Uterus (tissue), 4 donors: ENCODE results near the gene C9orf152. TPM values are rescaled to one million over a fixed set of nuclear protein-coding genes. Genes with fewer than 3 reads are reported as not detected.

Experiments used
- DNase-seq, 2 donors: peaks; one replicate each; pipeline ENCODE4 v3.0.0-alpha.2; 2019 to 2020
- H3K27ac ChIP-seq, 2 donors: fragments of 200-600 bp; sonication (generic); 1 replicate in 1 of 2; 2 replicates in 1 of 2; pipeline ENCODE4 v1.5.1; 2016 to 2018
- H3K27me3 ChIP-seq, 2 donors: fragments of 200-600 bp; sonication (generic); one replicate each; pipeline ENCODE4 v1.5.1; 2018 to 2019; ENCODE audit warnings: control low read depth in 1 of 2
- H3K36me3 ChIP-seq, 2 donors: fragments of 200-600 bp; sonication (generic); one replicate each; pipeline ENCODE4 v1.5.1; 2019; ENCODE audit warnings: control low read depth in 1 of 2
- H3K4me1 ChIP-seq, 2 donors: fragments of 200-600 bp; sonication (generic); one replicate each; pipeline ENCODE4 v1.5.1; 2018 to 2019; ENCODE audit warnings: control low read depth in 1 of 2
- H3K4me3 ChIP-seq, 2 donors: fragments of 200-600 bp; sonication (generic); 1 replicate in 1 of 2; 2 replicates in 1 of 2; pipeline ENCODE4 v1.5.1; 2018 to 2019; ENCODE audit warnings: mild to moderate bottlenecking in 1 of 2
- H3K9me3 ChIP-seq, 2 donors: fragments of 200-600 bp; sonication (generic); one replicate each; pipeline ENCODE4 v1.5.1; 2019; ENCODE audit warnings: control low read depth in 1 of 2
- POLR2A ChIP-seq, 2 donors: fragments of 450-650 bp; IDR thresholded peaks; one replicate each; pipeline ENCODE4 v1.6.1; 2016; ENCODE audit warnings: antibody characterized with exemption in 2 of 2, mild to moderate bottlenecking in 1 of 2, moderate library complexity in 1 of 2
- intact Hi-C: fragments of 100-400 bp; cut with DNase I; formaldehyde crosslinking; loops from one replicate; pipeline ENCODE4 v1.15.1; 2023; ENCODE audit warnings: low total_unique reads
- total RNA-seq, 4 donors: library from RNA; depleted of rRNA in 3 of 4; stranded (reverse); fragments of >200 nt in 3 of 4; gene quantifications; one replicate each; pipeline versions ENCODE4 v1.1.0 to v1.2.4, GENCODE V29; 2014 to 2023
- TF ChIP-seq, protein P1 (sequence below), 4 experiments: fragments of 200-600 bp in 2 of 4; fragments of 450-650 bp in 2 of 4; sonication (generic) in 2 of 4; IDR thresholded peaks; one replicate each; pipeline ENCODE4 v1.5.1; 2016 to 2019; ENCODE audit warnings: antibody characterized with exemption in 4 of 4, mild to moderate bottlenecking in 2 of 4, moderate library complexity in 1 of 4
- donor health status: DM: yes; HTN: yes; CAD: no.

Gene C9orf152
- total RNA-seq, 4 donors from 2014 or later = 1.6 TPM; not detected in 3

DNA sequence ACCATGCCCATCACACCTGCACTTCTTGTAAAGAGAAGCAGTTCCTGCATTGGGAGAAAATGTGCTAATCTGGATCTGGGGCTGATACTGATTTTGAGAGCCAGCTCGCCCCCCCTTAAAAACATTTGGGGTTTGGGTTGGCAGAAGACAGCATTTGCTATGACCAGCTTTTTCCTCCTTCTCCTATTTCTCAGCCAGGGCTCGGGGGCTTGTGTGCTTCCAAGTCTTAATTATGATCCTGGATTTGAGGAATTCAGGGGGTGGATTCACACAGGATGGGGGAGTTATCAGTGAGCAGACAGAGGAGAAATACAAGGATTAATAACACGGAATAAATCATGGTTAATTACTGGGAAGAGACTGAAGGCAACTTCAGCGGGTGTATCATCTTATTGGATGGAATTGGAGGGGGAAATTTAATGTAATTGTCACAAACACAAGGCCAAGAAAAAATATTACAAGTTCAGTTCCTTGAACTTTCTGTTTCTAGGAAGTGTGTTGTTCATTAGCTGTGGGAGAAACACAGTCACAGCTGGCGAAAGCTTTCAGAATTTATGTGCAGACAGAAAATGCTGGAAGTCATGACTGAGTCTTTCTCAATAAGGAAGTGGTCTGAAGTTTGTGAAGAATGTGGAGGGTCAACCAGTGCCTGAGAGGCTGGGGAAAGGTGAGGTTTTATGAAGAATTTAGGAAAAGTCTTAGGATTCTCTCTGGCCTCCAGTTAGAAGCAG lies 15.3 kb downstream of the C9orf152 start:
- H3K4me3 ChIP-seq = no peak overlapping the region

DNA sequence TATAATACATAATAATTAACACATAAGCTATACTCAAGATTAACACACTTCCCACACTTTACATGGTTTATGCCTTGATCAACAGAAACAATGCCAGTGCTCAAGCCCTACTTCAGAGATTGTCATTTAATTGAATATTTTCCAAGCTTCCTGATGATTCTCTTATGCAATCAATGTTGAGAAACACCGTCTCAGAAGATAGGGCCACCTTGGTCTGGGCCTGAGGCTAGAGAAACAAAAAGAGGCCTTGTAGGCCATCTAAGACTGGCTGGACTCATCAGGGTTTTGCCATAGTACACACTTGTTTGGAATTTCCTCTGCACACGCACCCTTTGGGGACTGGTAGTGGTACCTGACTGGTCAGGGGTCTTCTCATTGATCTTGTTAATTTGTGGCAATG lies 16.3 kb downstream of the C9orf152 start:
- no peak for TF ChIP-seq POLR2A (IDR thresholded peaks at IDR 0.05)
- DNase-seq = no peak
- Histone ChIP-seq H3K27me3 (no peaks in the 10 kb centered on the region), H3K4me3 (no peak overlapping the region), H3K27ac (peak overlapping the region in 1 of 2 donors; percentile 81), H3K9me3 (no peaks in the 10 kb centered on the region), H3K36me3 (no peaks in the 10 kb centered on the region), H3K4me1 (no peaks in the 10 kb centered on the region)
- intact Hi-C loops = no loop called here

More for the DNA sequence above, 15.3 kb downstream of the C9orf152 start:
- H3K27me3 ChIP-seq = no peaks in the 10 kb centered on the region
- DNase-seq = peak; percentile 63 to 70
- peak overlapping the region; percentile 81 to 86 for H3K27ac ChIP-seq
- intact Hi-C loops = no loop called here
- no peaks in the 10 kb centered on the region for H3K4me1 ChIP-seq
- TF ChIP-seq, protein P1, sequence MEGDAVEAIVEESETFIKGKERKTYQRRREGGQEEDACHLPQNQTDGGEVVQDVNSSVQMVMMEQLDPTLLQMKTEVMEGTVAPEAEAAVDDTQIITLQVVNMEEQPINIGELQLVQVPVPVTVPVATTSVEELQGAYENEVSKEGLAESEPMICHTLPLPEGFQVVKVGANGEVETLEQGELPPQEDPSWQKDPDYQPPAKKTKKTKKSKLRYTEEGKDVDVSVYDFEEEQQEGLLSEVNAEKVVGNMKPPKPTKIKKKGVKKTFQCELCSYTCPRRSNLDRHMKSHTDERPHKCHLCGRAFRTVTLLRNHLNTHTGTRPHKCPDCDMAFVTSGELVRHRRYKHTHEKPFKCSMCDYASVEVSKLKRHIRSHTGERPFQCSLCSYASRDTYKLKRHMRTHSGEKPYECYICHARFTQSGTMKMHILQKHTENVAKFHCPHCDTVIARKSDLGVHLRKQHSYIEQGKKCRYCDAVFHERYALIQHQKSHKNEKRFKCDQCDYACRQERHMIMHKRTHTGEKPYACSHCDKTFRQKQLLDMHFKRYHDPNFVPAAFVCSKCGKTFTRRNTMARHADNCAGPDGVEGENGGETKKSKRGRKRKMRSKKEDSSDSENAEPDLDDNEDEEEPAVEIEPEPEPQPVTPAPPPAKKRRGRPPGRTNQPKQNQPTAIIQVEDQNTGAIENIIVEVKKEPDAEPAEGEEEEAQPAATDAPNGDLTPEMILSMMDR (IDR thresholded peaks at IDR 0.05) = no peak
- no peak for TF ChIP-seq POLR2A (IDR thresholded peaks at IDR 0.05)
- H3K9me3 ChIP-seq = no peaks in the 10 kb centered on the region
- H3K36me3 ChIP-seq = no peaks in the 10 kb centered on the region

DNA sequence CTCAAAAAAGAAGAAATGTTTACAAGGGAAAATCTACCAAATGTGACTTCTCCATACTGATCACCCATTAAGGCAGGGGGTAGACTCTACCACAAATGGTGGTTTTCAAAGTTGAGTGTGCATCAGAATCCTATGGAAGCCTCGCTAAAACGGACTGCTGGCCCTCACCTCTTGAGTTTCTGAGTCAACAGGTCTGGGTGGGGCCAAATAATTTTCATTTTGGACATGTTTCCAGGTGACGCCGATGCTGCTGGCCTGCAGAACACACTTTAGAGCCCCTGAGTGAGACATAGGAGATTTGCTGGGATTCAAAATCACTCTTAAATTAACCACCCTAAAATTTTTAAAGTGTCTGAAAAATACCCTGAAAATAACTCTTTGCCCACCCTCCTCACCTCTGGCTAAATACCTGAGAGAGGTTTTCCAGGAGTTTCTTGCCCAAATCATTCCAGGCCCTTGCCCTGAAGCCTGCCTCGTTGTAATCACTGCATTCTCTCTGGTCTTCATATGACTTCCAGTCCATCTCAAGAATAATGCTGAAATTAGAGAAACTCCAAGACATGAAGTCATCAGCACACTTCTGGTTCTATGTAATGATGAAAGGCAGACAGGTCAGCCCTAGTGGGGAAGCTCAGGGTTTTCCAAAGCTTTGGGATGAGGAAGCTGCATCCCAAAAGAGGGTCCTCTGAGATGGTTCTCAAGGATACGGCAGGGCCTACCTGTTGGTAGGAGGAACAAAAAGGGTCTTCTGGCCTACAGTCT lies 18.2 kb downstream of the C9orf152 start:
- DNase-seq = no peak
- no peak overlapping the region for H3K4me3 ChIP-seq
- no peaks in the 10 kb centered on the region for H3K9me3 ChIP-seq
- H3K27me3 ChIP-seq = no peaks in the 10 kb centered on the region
- H3K36me3 ChIP-seq = no peaks in the 10 kb centered on the region
- TF ChIP-seq, protein P1 (IDR thresholded peaks at IDR 0.05) = no peak
- TF ChIP-seq POLR2A (IDR thresholded peaks at IDR 0.05) = no peak
- no peaks in the 10 kb centered on the region for H3K4me1 ChIP-seq
- peak overlapping the region; percentile 59 to 82 for H3K27ac ChIP-seq
- intact Hi-C loops = no loop called here

- TF ChIP-seq POLR2A (IDR thresholded peaks at IDR 0.05) = no peak
- TF ChIP-seq, protein P1 (IDR thresholded peaks at IDR 0.05) = no peak
- intact Hi-C loops = no loop called here
- peak; percentile 26 to 69 for DNase-seq
- no peaks in the 10 kb centered on the region for H3K36me3 ChIP-seq
- no peaks in the 10 kb centered on the region for H3K9me3 ChIP-seq
- H3K4me1 ChIP-seq = no peaks in the 10 kb centered on the region
- peak overlapping the region; percentile 59 to 82 for H3K27ac ChIP-seq
- H3K4me3 ChIP-seq = no peak overlapping the region
- H3K27me3 ChIP-seq = no peaks in the 10 kb centered on the region
These were observed 19.0 kb downstream of the C9orf152 start for GRCh38 chr9:110188991-110189390.

- no peak overlapping the region for H3K4me3 ChIP-seq
- no peak for DNase-seq
- H3K4me1 ChIP-seq = no peaks in the 10 kb centered on the region
- H3K36me3 ChIP-seq = no peaks in the 10 kb centered on the region
- H3K27ac ChIP-seq = peak overlapping the region; percentile 59 to 82
- no peaks in the 10 kb centered on the region for H3K9me3 ChIP-seq
- H3K27me3 ChIP-seq = no peaks in the 10 kb centered on the region
- TF ChIP-seq, protein P1 (IDR thresholded peaks at IDR 0.05) = no peak
- TF ChIP-seq POLR2A (IDR thresholded peaks at IDR 0.05) = no peak
- intact Hi-C loops = no loop called here
These were observed 19.9 kb downstream of the C9orf152 start for GRCh38 chr9:110188101-110188500.
